ENCODE results near the gene PWWP2A. TPM values are rescaled to one million over a fixed set of nuclear protein-coding genes. Genes with fewer than 3 reads are reported as not detected.

The PWWP2A gene
- total RNA-seq, 1 experiment from 2014 or later = 66.7 TPM

- H3K9me3 Mint-ChIP-seq = peaks cover 0 to 4% of the 10 kb centered on the region in 2 experiments; a peak in 2 of 5 replicates
- H3K4me2 ChIP-seq (ENCODE audit: insufficient read depth, insufficient read length, low read length) = no peak overlapping the region
- no CpG with 5 or more reads among the region's 3 CpGs for WGBS (ENCODE audit: extremely low coverage, insufficient read length, low lambda C conversion rate)
- H3K9me3 ChIP-seq (ENCODE audit: control insufficient read depth, low read depth, low read length) = no peaks in the 10 kb centered on the region
- TF ChIP-seq, protein P1, sequence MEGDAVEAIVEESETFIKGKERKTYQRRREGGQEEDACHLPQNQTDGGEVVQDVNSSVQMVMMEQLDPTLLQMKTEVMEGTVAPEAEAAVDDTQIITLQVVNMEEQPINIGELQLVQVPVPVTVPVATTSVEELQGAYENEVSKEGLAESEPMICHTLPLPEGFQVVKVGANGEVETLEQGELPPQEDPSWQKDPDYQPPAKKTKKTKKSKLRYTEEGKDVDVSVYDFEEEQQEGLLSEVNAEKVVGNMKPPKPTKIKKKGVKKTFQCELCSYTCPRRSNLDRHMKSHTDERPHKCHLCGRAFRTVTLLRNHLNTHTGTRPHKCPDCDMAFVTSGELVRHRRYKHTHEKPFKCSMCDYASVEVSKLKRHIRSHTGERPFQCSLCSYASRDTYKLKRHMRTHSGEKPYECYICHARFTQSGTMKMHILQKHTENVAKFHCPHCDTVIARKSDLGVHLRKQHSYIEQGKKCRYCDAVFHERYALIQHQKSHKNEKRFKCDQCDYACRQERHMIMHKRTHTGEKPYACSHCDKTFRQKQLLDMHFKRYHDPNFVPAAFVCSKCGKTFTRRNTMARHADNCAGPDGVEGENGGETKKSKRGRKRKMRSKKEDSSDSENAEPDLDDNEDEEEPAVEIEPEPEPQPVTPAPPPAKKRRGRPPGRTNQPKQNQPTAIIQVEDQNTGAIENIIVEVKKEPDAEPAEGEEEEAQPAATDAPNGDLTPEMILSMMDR (conservative IDR thresholded peaks at IDR 0.05) = no peak
- no peak overlapping the region for H2BK12ac ChIP-seq (ENCODE audit: insufficient read length, low read depth, low read length)
- H3K23me2 ChIP-seq (ENCODE audit: insufficient read length, low read depth, low read length, poor library complexity, severe bottlenecking) = no peaks in the 10 kb centered on the region
- no peak overlapping the region for H3K27ac ChIP-seq (ENCODE audit: insufficient read length, low read depth, low read length)
- peaks cover 13 to 54% (median 32%) of the 10 kb centered on the region in 3 experiments; a peak in 6 of 7 replicates for H3K36me3 Mint-ChIP-seq (ENCODE audit: insufficient read depth in 1 of 3, low read depth in 3 of 3)
- no peak overlapping the region for H3T11ph ChIP-seq (ENCODE audit: low read length)
- H4K5ac ChIP-seq (ENCODE audit: insufficient read length, low read depth, low read length) = no peak overlapping the region
- H3K14ac ChIP-seq (ENCODE audit: insufficient read depth, low read length) = no peak overlapping the region
- H2AK5ac ChIP-seq (ENCODE audit: insufficient read length, low read length) = no peak overlapping the region
- H3K27me3 ChIP-seq (ENCODE audit: insufficient read depth, low read length) = no peaks in the 10 kb centered on the region; the same call in 1 of the 2 replicates
- H3K56ac ChIP-seq (ENCODE audit: insufficient read length, low read depth, low read length) = no peak overlapping the region
- no peak overlapping the region for H2BK15ac ChIP-seq (ENCODE audit: low read depth, low read length)
- H3K4me3 Mint-ChIP-seq = no peak overlapping the region
- H2AFZ ChIP-seq (ENCODE audit: low read length) = no peak overlapping the region
- no peak overlapping the region for H3K18ac ChIP-seq (ENCODE audit: insufficient read length, low read depth, low read length)
- H3K79me1 ChIP-seq (ENCODE audit: insufficient read depth, low read depth, low read length, poor library complexity, severe bottlenecking) = no peaks in the 10 kb centered on the region
- H4K91ac ChIP-seq (ENCODE audit: insufficient read length, low read depth, low read length) = no peak overlapping the region
- no peak overlapping the region for H3K23ac ChIP-seq (ENCODE audit: insufficient read length, low read depth, low read length)
- H4K20me1 ChIP-seq (ENCODE audit: control insufficient read depth, insufficient read depth, insufficient read length) = no peaks in the 10 kb centered on the region
- H3K9ac ChIP-seq (ENCODE audit: extremely low read depth, insufficient read length, low read length) = no peak overlapping the region
- no peak overlapping the region for H2BK20ac ChIP-seq (ENCODE audit: low read depth, low read length, poor library complexity, severe bottlenecking)
- peak overlapping the region in 1 of 3 experiments; percentile 65; a peak in 2 of 7 replicates for H3K27ac Mint-ChIP-seq
- H3K4ac ChIP-seq (ENCODE audit: low read depth, low read length) = no peak overlapping the region
- H3K4me1 Mint-ChIP-seq = peaks cover 16 to 18% of the 10 kb centered on the region in 2 experiments
- H3K79me2 ChIP-seq (ENCODE audit: insufficient read depth, low read length) = no peaks in the 10 kb centered on the region
- no peaks in the 10 kb centered on the region for H3K4me1 ChIP-seq (ENCODE audit: insufficient read depth, low read length)
- H2BK120ac ChIP-seq (ENCODE audit: low read depth, low read length, poor library complexity, severe bottlenecking) = no peak overlapping the region
- no peaks in the 10 kb centered on the region for H3K27me3 Mint-ChIP-seq (ENCODE audit: low read depth)
- no peak overlapping the region for H4K8ac ChIP-seq (replicated peaks; ENCODE audit: insufficient read length, low read depth, low read length)
- DNase-seq = peak; percentile 62
- H2BK5ac ChIP-seq (ENCODE audit: insufficient read length, low read length) = no peak overlapping the region
These were observed 57.5 kb downstream of the PWWP2A start for GRCh38 chr5:160061770-160062169.
